GM18951 (cell line): ENCODE data around the gene RARRES1.

Experiments used
- POLR2A ChIP-seq: IDR thresholded peaks from 4 replicates; pipeline ENCODE4 v1.6.1; 2011; ENCODE audit warnings: mild to moderate bottlenecking; ENCODE audit not compliant: insufficient read length, insufficient read depth; ENCODE audit errors: extremely low read depth
- in situ Hi-C: fragments of 300-500 bp; cut with MboI; formaldehyde crosslinking; loops from one replicate; pipeline ENCODE4 v1.12.0; 2022; ENCODE audit warnings: low sequenced_read_pairs, mixed read lengths, inconsistent platforms; ENCODE audit not compliant: unreplicated experiment

The RARRES1 gene

GRCh38 chr3:158672215-158673176 is 59.8 kb downstream of the RARRES1 start, which contains the start of gene LXN:
TSS of gene LXN (minus strand) at chr3:158672648. CDS start at chr3:158672478, 170 bp downstream.
- TF ChIP-seq POLR2A, result peak; percentile 75
- in situ Hi-C loops, result no loop called here

GRCh38 chr3:158671821-158672214 is 60.4 kb downstream of the RARRES1 start:
- TF ChIP-seq POLR2A, result no peak
- in situ Hi-C loops, result no loop called here

DNA sequence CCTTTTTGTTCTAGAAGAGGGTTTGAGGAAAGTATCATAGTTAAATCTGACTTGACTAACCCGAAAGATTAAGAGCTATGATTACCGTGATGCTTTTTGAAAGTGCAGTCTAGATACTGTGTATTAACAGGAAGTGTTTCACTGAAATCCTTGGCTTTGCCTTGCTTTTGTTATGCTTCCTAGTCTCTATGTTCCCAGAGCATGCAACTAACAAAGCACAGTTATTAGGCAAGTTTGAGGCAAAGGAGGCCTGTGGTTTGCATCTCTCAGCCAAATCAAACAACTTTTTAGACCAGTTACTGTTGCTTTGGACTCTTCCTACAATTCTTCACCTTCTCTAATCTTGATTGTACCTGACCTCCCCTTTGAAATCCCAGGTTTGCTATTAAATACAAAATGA is 63.8 kb downstream of the RARRES1 start:
- no peak for TF ChIP-seq POLR2A
- in situ Hi-C loops, result no loop called here

GRCh38 chr3:158666416-158666815 is 65.8 kb downstream of the RARRES1 start:
- no peak for TF ChIP-seq POLR2A
- in situ Hi-C loops, result no loop called here

GRCh38 chr3:158663832-158664231 is 68.4 kb downstream of the RARRES1 start:
- TF ChIP-seq POLR2A, result no peak
- in situ Hi-C loops, result no loop called here

GRCh38 chr3:158663246-158663645 is 69.0 kb downstream of the RARRES1 start:
- in situ Hi-C loops, result no loop called here
- TF ChIP-seq POLR2A, result no peak

DNA sequence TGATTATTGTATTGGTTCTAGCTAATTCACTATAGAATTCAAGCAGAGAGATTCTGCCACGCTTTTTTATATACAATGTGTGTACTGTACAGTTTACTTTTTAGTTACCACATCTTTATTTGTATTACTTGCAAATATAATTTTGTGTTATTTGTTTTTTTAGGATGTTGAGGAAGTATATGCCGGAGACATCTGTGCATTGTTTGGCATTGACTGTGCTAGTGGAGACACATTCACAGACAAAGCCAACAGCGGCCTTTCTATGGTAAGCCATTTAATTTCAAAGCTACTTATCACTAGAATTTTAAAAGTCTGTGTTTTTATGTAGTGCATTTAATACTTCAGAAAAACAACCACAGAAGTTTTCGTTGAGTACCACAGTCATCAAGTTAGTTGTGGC is 71.5 kb downstream of the RARRES1 start:
- in situ Hi-C loops, result no loop called here

DNA sequence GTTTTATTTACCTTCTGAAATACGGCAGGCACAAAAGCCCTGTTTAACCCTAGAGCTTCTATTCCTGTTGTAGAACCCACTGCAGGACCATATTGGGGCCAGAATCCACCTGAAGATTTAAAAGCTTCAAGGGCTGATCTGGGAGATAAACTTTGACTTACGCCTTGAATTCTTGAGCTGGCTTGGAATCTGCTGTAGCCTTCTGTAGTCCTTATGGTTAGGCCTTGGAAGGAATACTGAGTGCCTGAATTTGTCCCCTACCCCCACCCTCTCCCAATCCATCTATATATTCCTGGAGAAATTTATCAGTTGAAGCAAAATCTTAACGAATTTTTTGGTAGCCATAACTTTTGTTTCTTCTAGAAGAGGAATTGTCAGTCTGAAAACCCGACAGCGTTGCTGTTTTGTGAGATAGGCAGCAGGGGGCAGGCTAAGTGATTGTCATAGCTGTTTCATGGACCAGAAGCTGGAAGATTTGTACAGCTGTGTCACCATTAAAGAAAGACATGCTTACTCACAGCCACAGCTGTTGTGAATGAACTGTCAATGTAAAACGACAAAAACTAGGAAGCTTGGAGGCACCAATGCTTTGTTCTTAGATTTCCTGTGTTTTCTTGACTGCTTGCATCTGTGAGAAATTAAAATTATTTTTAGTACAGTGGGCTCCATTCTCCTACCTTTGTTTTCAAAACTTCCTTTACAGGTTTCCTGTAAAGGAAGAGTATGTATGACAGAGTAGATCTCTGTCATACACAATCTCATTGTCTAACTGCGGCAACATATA is 72.6 kb downstream of the RARRES1 start:
- in situ Hi-C loops, result no loop called here
- no peak for TF ChIP-seq POLR2A

More for the DNA sequence above, 71.5 kb downstream of the RARRES1 start:
- no peak for TF ChIP-seq POLR2A

- in situ Hi-C loops, result no loop called here
- no peak for TF ChIP-seq POLR2A
These were observed 73.4 kb downstream of the RARRES1 start for GRCh38 chr3:158658889-158659288.

DNA sequence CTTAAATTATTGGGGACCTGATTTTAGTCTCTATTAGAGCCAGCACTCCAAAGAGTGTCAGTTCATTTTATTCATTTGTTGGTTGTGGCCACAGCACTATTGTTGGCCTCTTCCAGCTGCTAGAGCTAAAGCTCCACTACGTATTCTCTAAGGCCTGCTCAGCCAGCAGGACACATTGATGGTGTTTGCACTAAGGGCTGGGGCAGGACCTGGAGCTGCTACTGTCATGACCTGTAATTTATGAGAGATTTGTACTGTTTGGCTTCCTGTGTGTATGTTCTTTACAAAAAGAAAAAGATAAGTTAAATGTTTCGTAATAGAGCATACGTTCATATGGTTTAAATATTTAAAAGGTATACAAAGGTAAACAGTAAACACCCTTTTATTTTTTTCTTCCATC is 79.8 kb downstream of the RARRES1 start:
- TF ChIP-seq POLR2A, result no peak
- in situ Hi-C loops, result no loop called here

- in situ Hi-C loops, result no loop called here
- no peak for TF ChIP-seq POLR2A
These were observed 81.1 kb downstream of the RARRES1 start for GRCh38 chr3:158651192-158651591.

DNA sequence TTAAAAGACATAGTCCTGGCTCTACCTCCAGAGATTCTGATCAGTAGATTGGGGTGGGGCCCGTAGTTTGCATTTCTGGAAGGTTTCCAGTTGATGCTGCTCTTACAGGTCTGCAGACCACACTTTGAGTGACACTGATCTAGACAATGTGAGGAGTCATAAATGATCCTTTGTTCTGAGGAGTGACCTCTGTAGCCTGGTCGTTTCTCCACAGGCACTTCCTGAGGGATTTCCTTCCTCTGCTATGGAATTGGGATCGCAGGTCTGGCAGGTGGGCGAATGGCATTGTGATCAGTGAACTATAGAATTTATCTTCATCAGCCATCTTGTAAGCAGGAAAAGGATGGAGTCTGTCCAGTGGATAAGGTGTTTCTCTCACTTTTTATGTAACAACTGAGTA is 82.5 kb downstream of the RARRES1 start:
- TF ChIP-seq POLR2A, result no peak

More for the DNA sequence above, 82.5 kb downstream of the RARRES1 start:
- in situ Hi-C loops, result no loop called here
